Kidney epithelial cell (primary cell): Measurements from ENCODE around the gene MYO16. TPM values are rescaled to one million over a fixed set of nuclear protein-coding genes. Genes with fewer than 3 reads are reported as not detected.

Experiments
- DNase-seq: peaks from one replicate; pipeline ENCODE4 v3.0.0-alpha.2; 2010; ENCODE audit warnings: low read depth
- H3K27me3 ChIP-seq: 2 replicates; pipeline ENCODE4 v1.6.0; 2011; ENCODE audit warnings: low read length; ENCODE audit not compliant: control insufficient read depth, insufficient read depth
- H3K36me3 ChIP-seq: 2 replicates; pipeline ENCODE4 v1.5.1; 2011; ENCODE audit warnings: low read length; ENCODE audit not compliant: control insufficient read depth, insufficient read depth
- H3K4me3 ChIP-seq: 2 replicates; pipeline ENCODE4 v1.5.1; 2011; ENCODE audit warnings: low read depth, mild to moderate bottlenecking, control low read depth, low read length
- total RNA-seq: library from RNA; depleted of rRNA; stranded (reverse); fragments of >200 nt; gene quantifications from 2 replicates; pipeline ENCODE4 v1.2.3, GENCODE V29; 2015
- TF ChIP-seq, protein P1 (sequence below): IDR thresholded peaks from 2 replicates; pipeline ENCODE4 v1.5.1; 2011; ENCODE audit warnings: mild to moderate bottlenecking, moderate library complexity, low read length, control low read depth, inconsistent platforms; ENCODE audit not compliant: insufficient read depth, poor library complexity, severe bottlenecking

The MYO16 gene
- total RNA-seq, 1 donor from 2014 or later, result 0.38 TPM

DNA sequence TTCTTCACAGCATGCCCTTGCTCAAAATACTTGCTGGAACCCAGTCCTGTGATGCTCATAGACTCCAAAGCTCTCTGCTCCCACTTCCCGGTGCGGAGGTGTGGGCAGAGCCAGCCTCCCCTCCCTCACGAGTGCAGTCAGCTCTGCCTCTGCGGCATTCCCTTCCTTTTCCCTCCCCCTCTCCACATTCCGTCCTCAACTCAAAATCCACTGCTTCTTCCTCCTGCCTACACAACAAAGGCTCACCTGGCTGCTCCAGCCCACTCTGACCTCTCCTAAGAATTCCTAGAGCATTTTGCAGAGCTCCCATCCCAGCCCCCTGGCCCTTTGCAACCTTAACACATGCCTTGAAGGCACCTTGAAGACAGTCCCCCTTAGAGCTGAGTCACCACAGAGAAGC lies 527.9 kb downstream of the MYO16 start:
- TF ChIP-seq, protein P1, sequence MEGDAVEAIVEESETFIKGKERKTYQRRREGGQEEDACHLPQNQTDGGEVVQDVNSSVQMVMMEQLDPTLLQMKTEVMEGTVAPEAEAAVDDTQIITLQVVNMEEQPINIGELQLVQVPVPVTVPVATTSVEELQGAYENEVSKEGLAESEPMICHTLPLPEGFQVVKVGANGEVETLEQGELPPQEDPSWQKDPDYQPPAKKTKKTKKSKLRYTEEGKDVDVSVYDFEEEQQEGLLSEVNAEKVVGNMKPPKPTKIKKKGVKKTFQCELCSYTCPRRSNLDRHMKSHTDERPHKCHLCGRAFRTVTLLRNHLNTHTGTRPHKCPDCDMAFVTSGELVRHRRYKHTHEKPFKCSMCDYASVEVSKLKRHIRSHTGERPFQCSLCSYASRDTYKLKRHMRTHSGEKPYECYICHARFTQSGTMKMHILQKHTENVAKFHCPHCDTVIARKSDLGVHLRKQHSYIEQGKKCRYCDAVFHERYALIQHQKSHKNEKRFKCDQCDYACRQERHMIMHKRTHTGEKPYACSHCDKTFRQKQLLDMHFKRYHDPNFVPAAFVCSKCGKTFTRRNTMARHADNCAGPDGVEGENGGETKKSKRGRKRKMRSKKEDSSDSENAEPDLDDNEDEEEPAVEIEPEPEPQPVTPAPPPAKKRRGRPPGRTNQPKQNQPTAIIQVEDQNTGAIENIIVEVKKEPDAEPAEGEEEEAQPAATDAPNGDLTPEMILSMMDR, result no peak
- no peak for DNase-seq
- no peaks in the 10 kb centered on the region for H3K36me3 ChIP-seq

DNA sequence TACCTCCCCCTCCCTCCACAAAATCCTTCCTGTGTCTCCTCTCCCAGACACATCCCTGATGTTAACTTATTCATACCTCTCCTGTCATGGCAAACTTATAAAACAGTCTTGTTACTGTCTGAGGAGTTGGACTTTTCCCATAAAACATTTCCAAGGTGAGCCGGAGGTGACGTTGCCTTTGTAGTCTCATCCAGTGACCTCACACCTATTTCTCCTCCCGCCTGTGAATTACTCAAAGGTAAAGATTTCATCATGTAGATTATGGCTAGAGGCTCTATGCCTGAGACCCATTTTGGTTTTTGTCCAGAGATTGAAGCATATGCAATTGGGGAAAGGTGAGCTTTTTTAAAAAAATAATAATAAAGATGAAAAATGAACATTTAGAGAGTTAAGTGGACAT lies 529.0 kb downstream of the MYO16 start:
- H3K27me3 ChIP-seq, result no peaks in the 10 kb centered on the region
- TF ChIP-seq, protein P1, result no peak
- no peaks in the 10 kb centered on the region for H3K36me3 ChIP-seq
- no peak for DNase-seq
- H3K4me3 ChIP-seq, result no peak overlapping the region

More for the DNA sequence above, 527.9 kb downstream of the MYO16 start:
- Histone ChIP-seq H3K27me3 (no peaks in the 10 kb centered on the region), H3K4me3 (no peak overlapping the region)

DNA sequence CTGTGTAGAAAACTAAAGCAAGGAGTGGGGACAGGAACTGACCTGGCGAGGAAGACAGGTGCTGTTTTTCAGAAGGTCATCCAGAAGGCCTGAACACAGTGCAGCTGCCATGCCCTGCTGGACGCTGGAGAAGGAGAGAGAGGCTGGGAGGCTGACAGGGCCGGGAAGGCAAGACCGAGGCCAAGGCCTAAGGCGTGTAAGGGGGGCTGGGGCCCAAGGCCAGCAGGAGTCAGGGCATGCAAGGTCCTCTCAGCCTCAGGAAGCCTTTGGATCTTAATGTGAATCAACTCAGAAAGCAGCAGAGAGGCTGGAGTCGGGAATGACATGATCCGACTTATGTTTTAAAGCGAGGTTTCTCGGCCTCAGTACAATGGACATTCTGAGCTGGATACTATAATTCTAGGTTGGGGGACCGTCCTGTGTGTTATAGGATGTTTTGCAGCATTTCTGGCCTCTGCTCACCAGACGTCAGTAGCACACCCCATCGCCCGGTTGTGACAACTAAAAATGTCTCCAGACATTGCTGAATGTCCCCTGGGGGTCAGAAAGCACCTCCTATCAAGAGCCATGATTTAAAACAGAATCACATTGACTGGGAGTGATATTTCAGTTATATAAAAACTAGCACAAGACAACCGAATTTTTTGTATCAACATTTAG lies 530.4 kb downstream of the MYO16 start:
- H3K36me3 ChIP-seq, result no peaks in the 10 kb centered on the region
- no peaks in the 10 kb centered on the region for H3K27me3 ChIP-seq
- no peak overlapping the region for H3K4me3 ChIP-seq
- DNase-seq, result no peak
- TF ChIP-seq, protein P1, result no peak

DNA sequence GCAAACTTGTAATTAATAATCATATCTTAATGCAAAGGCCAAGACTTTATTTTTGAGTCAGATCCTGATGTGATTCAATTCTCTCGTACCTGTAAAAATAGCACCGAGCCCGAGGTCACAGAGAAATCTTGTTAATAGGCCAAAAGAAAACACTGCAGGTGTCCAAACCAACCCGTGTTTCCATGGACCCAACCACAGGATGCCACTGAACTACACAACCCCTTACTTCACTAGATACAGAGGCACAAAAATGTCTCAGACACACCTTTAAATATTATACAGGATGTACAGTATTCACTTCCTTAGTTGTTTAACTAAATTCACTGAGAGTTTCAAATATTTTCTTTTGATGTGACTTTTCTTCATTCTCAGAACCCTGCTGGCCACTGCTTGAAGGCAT lies 530.9 kb downstream of the MYO16 start:
- Histone ChIP-seq H3K36me3 (no peaks in the 10 kb centered on the region), H3K4me3 (no peak overlapping the region), H3K27me3 (no peaks in the 10 kb centered on the region)
- no peak for DNase-seq
- TF ChIP-seq, protein P1, result no peak

DNA sequence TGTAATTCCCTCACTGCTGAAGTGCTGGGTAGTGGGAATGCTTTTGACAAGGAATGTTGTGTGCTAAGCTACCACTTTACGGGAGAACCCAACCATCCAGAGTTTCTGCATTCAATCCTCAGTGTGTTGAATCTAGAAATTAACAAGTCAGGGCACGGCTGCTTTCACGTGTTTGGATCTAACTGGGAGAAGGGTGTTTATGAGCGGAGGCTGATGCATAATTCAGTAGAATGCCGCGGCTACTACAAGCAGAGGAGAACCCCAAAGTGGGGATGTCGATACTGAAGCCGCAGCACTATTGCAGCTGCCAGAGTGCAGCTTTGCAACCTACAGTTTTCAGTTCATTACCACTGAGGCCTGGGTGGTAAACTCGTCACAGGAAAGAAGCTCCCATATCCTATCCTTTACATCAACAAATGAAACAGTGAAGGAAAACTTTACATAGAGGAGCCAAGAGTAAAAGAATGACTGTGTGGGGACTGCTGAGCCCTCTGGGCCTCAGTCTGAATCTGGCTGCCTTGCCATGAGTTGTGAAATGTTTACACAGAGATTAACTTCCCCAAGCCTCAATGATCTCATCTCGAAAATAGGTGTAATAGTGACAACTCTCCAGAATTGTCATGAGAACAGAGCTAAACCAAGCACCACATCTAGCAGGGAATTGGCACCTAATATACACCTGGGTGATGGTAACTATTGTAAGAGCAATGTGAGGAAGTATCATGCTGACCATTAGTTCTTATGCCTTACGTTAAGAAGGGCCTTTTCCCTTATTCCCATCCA lies 531.7 kb downstream of the MYO16 start:
- no peak overlapping the region for H3K4me3 ChIP-seq
- TF ChIP-seq, protein P1, result no peak
- no peaks in the 10 kb centered on the region for H3K27me3 ChIP-seq
- H3K36me3 ChIP-seq, result no peaks in the 10 kb centered on the region
- DNase-seq, result no peak
